Stimulated activated CD4-positive, alpha-beta T cell treated with anti-CD3 and anti-CD28 coated beads, Interleukin-2, amount 100 ng/mL, for 4 hours (primary cell): ENCODE data around the gene SPTBN1.
"Not testable (repeated sequence)": the region's sequence is repeated elsewhere in the genome, so short reads cannot be mapped to it uniquely, and the experiment has no call there.

Experiments used
- DNase-seq: peaks from one replicate; pipeline ENCODE4 v3.0.0-alpha.2; 2020; ENCODE audit warnings: low read depth

The SPTBN1 gene

GRCh38 chr2:54471221-54471711, 15.1 kb downstream of the SPTBN1 start:
- DNase-seq: no peak

GRCh38 chr2:54473851-54474250, 17.7 kb downstream of the SPTBN1 start:
- DNase-seq: no peak

DNA sequence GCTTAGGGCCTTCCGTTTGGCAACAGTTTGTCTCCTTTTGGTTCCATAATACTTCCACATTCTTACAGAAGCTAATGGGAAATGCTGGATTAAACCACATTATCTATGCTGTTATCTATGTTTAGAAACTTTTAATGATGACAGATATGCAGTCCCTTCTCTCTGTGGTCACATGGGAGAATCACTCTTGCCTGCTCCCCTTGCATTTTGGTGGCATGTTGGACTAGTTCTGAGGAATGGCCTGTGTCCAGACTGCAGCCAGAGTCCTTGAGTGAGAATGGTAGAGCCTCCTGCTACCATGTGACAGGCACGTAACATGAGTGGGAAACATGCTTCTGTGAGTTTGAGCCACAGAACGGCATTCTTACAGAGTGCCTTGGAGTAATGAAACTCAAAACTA, 19.2 kb downstream of the SPTBN1 start:
- no peak for DNase-seq

- no peak for DNase-seq
These were observed 19.8 kb downstream of the SPTBN1 start for GRCh38 chr2:54475919-54476318.

- DNase-seq: no peak
These were observed 20.7 kb downstream of the SPTBN1 start for GRCh38 chr2:54476852-54477251.

GRCh38 chr2:54477896-54478295, 21.8 kb downstream of the SPTBN1 start:
- no peak for DNase-seq

- no peak for DNase-seq
These were observed 22.8 kb downstream of the SPTBN1 start for GRCh38 chr2:54478899-54479298.

- DNase-seq: no peak
These were observed 23.3 kb downstream of the SPTBN1 start for GRCh38 chr2:54479424-54479823.

GRCh38 chr2:54480025-54480424, 23.9 kb downstream of the SPTBN1 start:
- no peak for DNase-seq

- no peak for DNase-seq
These were observed 25.6 kb downstream of the SPTBN1 start for GRCh38 chr2:54481686-54482085.

GRCh38 chr2:54482715-54483114, 26.6 kb downstream of the SPTBN1 start:
- DNase-seq: no peak

- no peak for DNase-seq
These were observed 27.3 kb downstream of the SPTBN1 start for GRCh38 chr2:54483426-54483825.

GRCh38 chr2:54485756-54486155, 29.6 kb downstream of the SPTBN1 start:
- DNase-seq: not testable (repeated sequence)

DNA sequence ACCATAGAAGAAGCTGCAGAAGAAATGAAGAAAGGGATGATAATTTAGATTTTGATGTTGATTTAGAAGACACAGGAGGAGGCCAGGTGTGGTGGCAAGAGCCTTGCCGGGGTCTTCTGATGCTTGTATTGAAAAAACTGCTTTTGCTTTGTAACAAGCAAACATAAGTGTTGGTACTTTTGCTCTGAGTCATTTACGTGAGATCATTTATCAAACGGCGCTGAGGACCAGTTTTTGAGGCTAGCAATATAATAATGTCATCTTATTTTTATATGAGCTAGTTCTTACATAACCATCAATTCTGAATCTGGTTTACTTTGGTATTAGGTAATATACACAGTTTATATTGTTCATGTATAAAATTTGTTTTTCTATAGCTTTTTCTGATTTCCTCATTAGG, 30.6 kb downstream of the SPTBN1 start:
- DNase-seq: no peak

DNA sequence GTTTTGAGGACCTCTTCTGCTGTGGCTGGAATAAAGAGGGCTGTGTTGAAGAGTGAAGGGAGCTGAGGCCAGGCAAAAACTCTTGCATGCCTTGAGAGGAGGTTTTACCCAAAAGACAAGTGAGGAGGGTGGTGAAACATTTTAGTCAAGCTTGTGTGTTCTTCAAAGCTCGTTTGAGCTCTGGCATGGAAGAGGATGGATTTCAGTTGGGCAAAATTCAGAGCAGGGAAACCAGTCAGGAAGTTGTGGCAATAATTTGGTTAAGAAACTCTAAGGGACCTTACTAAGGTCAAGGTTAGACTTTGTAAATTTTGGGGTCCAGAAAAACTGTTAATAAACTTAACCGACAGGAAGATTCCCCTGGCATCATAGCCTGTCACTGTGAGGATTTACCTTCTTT, 34.7 kb downstream of the SPTBN1 start:
- no peak for DNase-seq

DNA sequence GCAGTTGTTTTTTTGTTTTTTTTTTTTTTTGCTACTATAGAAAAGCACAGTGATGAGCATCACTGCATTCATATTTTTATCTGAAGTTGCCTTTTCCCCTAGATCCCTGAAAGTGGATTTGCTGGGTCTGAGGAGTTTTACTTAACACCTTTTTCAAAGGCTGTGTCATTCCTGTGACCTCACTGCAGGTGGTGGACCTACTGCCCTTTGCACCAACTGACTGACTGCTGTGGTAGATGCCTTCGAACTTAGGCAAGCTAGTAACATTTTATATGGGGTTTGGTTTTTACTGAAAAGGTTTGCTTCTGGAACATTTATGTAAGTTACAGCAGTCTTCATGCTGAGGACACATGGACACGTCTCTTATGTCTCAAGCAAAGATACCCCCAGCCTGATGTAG, 36.2 kb downstream of the SPTBN1 start:
- DNase-seq: no peak

GRCh38 chr2:54494087-54494486, 38.0 kb downstream of the SPTBN1 start:
- DNase-seq: no peak

DNA sequence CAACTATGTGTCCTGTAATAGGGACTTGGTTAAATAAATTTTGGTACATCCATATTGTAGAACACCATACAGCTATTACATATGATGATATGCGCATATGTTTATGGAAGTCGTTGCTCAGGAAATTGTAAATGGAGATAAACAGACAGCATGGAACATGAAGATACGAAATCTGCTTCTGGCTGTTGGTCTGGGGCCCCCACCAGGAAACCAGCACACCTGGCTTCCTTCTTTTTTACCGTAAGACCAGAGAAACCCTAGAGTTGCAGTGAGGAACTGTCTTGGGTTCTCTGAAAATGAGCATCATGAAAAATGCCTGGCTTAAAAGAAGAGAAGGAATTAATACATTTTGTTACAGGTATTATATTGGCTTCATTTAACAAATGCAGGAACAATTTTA, 40.8 kb downstream of the SPTBN1 start:
- DNase-seq: no peak

DNA sequence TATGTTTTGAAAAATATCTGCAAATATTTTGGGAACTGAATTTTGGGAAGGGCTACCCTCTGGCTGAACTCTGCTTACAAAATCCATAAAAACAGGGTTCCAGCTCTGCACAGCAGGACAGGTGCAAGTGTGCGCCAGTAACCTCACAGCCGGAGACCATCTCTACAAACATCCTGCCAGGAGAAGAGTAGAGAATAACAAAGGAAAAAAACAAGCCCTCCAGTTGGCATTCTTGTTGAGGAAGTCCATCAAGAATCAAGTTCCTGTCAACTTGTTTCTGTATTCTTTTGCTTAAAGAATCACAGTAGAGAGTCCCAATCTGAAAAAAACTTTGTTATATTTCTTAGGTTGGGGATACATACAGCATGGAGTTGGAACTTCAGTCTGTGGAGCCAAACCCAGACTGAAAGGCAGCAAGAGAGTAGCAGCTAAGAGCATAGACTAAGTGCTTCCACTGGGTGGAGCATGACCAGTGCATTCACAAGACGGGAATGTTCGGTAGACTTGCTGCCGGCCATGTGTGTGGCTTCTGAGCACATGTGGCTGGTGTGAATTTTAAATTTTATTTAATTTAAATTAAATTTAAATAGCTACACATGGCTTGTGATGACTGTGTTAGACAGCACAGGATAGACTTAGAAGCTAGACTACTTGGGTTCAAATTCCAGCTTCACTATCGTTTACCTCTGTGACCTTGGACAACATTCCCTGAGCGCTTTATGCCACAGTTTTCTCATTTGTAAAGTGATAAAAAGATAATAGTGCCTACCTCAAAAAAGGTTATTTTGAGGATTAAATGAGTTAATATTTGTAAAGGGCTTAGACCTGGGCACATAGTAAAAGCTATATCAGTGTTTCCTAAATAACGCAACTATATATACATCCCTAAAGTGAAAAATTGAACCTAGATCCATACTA, 41.9 kb downstream of the SPTBN1 start:
- no peak for DNase-seq

- no peak for DNase-seq
These were observed 43.5 kb downstream of the SPTBN1 start for GRCh38 chr2:54499661-54500060.

DNA sequence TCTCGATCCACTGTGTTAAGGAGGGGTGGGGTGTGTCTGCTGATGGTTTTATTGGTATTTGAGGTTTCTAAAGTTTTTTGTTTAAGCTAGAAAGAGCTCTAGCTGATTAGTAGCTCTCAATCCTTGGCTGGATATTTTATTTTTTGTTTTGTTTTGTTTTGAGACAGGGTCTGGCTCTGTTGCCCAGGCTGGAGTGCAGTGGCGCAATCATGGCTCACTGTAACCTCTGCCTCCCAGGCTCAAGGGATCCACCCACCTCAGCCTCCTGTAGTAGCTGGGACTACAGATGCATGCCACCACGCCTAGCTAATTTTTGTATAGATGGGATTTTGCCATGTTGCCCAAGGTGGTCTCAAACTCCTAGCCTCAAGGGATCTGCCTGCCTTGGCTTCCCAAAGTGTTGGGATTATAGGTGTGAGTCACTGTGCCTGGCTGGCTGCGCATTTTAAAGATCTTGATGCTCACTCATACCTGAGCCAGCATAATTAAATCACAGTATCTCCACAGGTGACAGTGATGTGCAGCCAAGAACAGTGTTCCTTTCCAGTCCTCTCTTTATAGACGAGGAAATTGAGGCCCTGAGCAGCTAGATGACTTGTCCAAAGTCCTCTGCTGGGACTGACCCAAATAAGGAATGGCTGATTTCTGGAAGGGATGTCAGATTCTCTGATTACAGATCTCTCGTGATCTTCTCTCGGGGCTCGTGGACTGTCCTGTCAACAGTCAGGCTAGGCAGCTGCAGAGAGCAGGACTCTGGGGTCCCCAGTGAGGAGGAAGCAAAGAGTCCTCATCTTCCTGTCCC, 44.5 kb downstream of the SPTBN1 start:
- DNase-seq: no peak

GRCh38 chr2:54502731-54503130, 46.6 kb downstream of the SPTBN1 start:
- no peak for DNase-seq

DNA sequence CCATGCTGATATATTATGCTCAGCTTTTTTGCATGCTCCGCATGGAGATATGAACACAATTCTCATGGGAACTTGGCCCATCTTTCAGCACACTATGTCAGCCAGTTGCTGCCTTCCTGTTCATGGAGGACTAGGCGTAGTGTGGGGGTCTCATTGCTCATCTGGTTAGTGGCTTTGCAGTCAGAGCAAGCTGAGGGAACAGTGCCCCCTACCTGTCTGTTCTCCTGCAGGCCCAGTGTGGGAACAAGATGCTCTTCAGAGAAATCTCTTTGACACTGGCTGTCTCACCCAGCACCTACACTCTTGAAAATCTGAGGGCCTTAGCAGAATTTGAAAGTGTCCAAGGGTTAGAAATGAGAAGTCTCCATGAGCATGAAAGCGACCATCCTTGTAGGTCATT, 47.1 kb downstream of the SPTBN1 start:
- DNase-seq: no peak
